ENCODE measurements around the gene CD200.

- TF ChIP-seq CTCF (conservative IDR thresholded peaks at IDR 0.05 in 1 of 2, IDR thresholded peaks at IDR 0.05 in 1 of 2; ENCODE audit: extremely low read depth in 1 of 2, insufficient read depth in 1 of 2, low read depth in 1 of 2, low read length in 2 of 2) (no peak), EZH2 (IDR thresholded peaks at IDR 0.05; ENCODE audit: borderline replicate concordance, low read length) (no peak)
These were observed 12.3 kb upstream of the CD200 start for GRCh38 chr3:112320691-112321090.
